Measurements from ENCODE around the gene XKR8. TPM values are rescaled to one million over a fixed set of nuclear protein-coding genes. Genes with fewer than 3 reads are reported as not detected.
A peak's percentile ranks its signal among the peaks of the same experiment; 100 is the strongest.

Gene XKR8
- 4.9 and 5.9 TPM in 2 replicates for total RNA-seq (ENCODE audit: low replicate concordance)

GRCh38 chr1:27959792-27960603 lies at the start of gene XKR8:
Gene XKR8, plus strand, starts transcription at chr1:27959973. Its CDS starts 97 bp downstream, at chr1:27960070.
- H3K4me3 ChIP-seq (ENCODE audit: low read depth, low read length), result peak within 1 kb of the TSS; percentile 78
- TF ChIP-seq CTCF (IDR thresholded peaks at IDR 0.05; ENCODE audit: insufficient read depth, low read length), result peak; percentile 26
- DNase-seq (ENCODE audit: low read depth), result peak; percentile 59

- TF ChIP-seq CTCF (IDR thresholded peaks at IDR 0.05; ENCODE audit: insufficient read depth, low read length), result no peak
- no peak for DNase-seq (ENCODE audit: low read depth)
- no peak overlapping the region for H3K4me3 ChIP-seq (ENCODE audit: low read depth, low read length)
Observed at GRCh38 chr1:27912429-27912828, 47.3 kb upstream of the XKR8 start.

GRCh38 chr1:27915082-27915575 lies 44.6 kb upstream of the XKR8 start:
- TF ChIP-seq CTCF (IDR thresholded peaks at IDR 0.05; ENCODE audit: insufficient read depth, low read length), result no peak
- no peak for DNase-seq (ENCODE audit: low read depth)
- peak overlapping the region; percentile 52 for H3K4me3 ChIP-seq (ENCODE audit: low read depth, low read length)

- no peak for TF ChIP-seq CTCF (IDR thresholded peaks at IDR 0.05; ENCODE audit: insufficient read depth, low read length)
- no peak for DNase-seq (ENCODE audit: low read depth)
- no peak overlapping the region for H3K4me3 ChIP-seq (ENCODE audit: low read depth, low read length)
Observed at GRCh38 chr1:27922272-27922671, 37.5 kb upstream of the XKR8 start.

GRCh38 chr1:27928216-27928954 lies 31.4 kb upstream of the XKR8 start:
- H3K4me3 ChIP-seq (ENCODE audit: low read depth, low read length), result no peak overlapping the region
- no peak for TF ChIP-seq CTCF (IDR thresholded peaks at IDR 0.05; ENCODE audit: insufficient read depth, low read length)
- no peak for DNase-seq (ENCODE audit: low read depth)

- no peak for TF ChIP-seq CTCF (IDR thresholded peaks at IDR 0.05; ENCODE audit: insufficient read depth, low read length)
- no peak for DNase-seq (ENCODE audit: low read depth)
- H3K4me3 ChIP-seq (ENCODE audit: low read depth, low read length), result no peak overlapping the region
Observed at GRCh38 chr1:27931184-27931583, 28.6 kb upstream of the XKR8 start.
